ENCODE measurements around the gene TSPAN13. TPM values are rescaled to one million over a fixed set of nuclear protein-coding genes. Genes with fewer than 3 reads are reported as not detected.

The TSPAN13 gene
- total and polyA plus RNA-seq, 10 of the 15 experiments (the other 5 are each of a cell fraction or from before 2014, with no cell fraction given): 0.26 to 0.37 TPM; not detected in 8

DNA sequence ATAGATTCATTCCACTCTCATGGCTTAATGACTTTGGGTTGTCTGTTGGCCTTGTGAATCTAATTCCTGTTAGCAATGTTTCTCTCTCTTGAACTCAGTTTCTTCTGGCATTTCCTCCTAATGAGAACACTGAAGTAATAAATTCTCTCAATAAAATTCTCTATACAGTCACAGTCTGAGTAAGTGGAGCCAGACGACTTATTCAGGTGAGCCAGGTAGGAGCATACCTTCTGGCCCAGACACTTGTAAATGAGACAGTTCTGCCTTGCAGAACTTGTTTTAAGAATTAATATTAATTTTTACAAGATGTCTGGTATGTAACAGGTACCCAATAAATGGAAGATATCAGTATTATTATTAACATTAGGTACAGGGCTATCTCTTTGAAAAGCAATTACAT is 79.8 kb downstream of the TSPAN13 start:
- H4K20me1 ChIP-seq (ENCODE audit: control insufficient read depth, insufficient read depth): no peaks in the 10 kb centered on the region
- RAD21 ChIA-PET (ENCODE audit: unreplicated experiment): no interaction called here
- no peak overlapping the region for H3K9ac ChIP-seq (ENCODE audit: control insufficient read depth, insufficient read depth, low read length)
- in situ Hi-C loops (cut with MboI) (no loop called here), intact Hi-C loops (cut with micrococcal nuclease; ENCODE audit: unreplicated experiment) (no loop called here)
- ATAC-seq: no peak
- H3K27me3 ChIP-seq (replicated peaks in 1 of 2; ENCODE audit: control insufficient read depth in 2 of 2, insufficient read depth in 2 of 2, low read length in 1 of 2): no peaks in the 10 kb centered on the region
- SMC1A ChIA-PET (ENCODE audit: uncharacterized antibody, unreplicated experiment): no interaction called here
- no peak overlapping the region for H3K27ac ChIP-seq (ENCODE audit: control insufficient read depth, insufficient read depth)
- TF ChIP-seq NFYB (IDR thresholded peaks at IDR 0.05; ENCODE audit: insufficient read depth, low read depth, low read length) (no peak), POU2F2 (IDR thresholded peaks at IDR 0.05; ENCODE audit: borderline replicate concordance, low read depth, low read length) (no peak), PAX8 (IDR thresholded peaks at IDR 0.05) (no peak), WRNIP1 (IDR thresholded peaks at IDR 0.05; ENCODE audit: borderline replicate concordance, low read depth, low read length) (no peak), ZNF207 (IDR thresholded peaks at IDR 0.05; ENCODE audit: borderline replicate concordance) (no peak), ZNF24 (IDR thresholded peaks at IDR 0.05) (no peak), CEBPB (IDR thresholded peaks at IDR 0.05; ENCODE audit: borderline replicate concordance in 1 of 2, low read depth in 2 of 2, low read length in 2 of 2) (no peak), NFIC (IDR thresholded peaks at IDR 0.05; ENCODE audit: low read depth, low read length) (no peak)
- TF ChIP-seq, protein P1, sequence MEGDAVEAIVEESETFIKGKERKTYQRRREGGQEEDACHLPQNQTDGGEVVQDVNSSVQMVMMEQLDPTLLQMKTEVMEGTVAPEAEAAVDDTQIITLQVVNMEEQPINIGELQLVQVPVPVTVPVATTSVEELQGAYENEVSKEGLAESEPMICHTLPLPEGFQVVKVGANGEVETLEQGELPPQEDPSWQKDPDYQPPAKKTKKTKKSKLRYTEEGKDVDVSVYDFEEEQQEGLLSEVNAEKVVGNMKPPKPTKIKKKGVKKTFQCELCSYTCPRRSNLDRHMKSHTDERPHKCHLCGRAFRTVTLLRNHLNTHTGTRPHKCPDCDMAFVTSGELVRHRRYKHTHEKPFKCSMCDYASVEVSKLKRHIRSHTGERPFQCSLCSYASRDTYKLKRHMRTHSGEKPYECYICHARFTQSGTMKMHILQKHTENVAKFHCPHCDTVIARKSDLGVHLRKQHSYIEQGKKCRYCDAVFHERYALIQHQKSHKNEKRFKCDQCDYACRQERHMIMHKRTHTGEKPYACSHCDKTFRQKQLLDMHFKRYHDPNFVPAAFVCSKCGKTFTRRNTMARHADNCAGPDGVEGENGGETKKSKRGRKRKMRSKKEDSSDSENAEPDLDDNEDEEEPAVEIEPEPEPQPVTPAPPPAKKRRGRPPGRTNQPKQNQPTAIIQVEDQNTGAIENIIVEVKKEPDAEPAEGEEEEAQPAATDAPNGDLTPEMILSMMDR (IDR thresholded peaks at IDR 0.05 in 2 of 3, conservative IDR thresholded peaks at IDR 0.05 in 1 of 3; ENCODE audit: control insufficient read depth in 2 of 3, extremely low read depth in 1 of 3, insufficient read depth in 1 of 3, low read depth in 3 of 3, low read length in 3 of 3): no peak
- TF ChIP-seq, protein P2, sequence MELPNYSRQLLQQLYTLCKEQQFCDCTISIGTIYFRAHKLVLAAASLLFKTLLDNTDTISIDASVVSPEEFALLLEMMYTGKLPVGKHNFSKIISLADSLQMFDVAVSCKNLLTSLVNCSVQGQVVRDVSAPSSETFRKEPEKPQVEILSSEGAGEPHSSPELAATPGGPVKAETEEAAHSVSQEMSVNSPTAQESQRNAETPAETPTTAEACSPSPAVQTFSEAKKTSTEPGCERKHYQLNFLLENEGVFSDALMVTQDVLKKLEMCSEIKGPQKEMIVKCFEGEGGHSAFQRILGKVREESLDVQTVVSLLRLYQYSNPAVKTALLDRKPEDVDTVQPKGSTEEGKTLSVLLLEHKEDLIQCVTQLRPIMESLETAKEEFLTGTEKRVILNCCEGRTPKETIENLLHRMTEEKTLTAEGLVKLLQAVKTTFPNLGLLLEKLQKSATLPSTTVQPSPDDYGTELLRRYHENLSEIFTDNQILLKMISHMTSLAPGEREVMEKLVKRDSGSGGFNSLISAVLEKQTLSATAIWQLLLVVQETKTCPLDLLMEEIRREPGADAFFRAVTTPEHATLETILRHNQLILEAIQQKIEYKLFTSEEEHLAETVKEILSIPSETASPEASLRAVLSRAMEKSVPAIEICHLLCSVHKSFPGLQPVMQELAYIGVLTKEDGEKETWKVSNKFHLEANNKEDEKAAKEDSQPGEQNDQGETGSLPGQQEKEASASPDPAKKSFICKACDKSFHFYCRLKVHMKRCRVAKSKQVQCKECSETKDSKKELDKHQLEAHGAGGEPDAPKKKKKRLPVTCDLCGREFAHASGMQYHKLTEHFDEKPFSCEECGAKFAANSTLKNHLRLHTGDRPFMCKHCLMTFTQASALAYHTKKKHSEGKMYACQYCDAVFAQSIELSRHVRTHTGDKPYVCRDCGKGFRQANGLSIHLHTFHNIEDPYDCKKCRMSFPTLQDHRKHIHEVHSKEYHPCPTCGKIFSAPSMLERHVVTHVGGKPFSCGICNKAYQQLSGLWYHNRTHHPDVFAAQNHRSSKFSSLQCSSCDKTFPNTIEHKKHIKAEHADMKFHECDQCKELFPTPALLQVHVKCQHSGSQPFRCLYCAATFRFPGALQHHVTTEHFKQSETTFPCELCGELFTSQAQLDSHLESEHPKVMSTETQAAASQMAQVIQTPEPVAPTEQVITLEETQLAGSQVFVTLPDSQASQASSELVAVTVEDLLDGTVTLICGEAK (IDR thresholded peaks at IDR 0.05; ENCODE audit: borderline replicate concordance): no peak
- CTCF ChIA-PET: no interaction called here
- H3K79me2 ChIP-seq (ENCODE audit: control insufficient read depth, insufficient read depth, low read length): no peaks in the 10 kb centered on the region
- no peak for DNase-seq (ENCODE audit: low read depth, low spot score)
- no peaks in the 10 kb centered on the region for H3K9me3 ChIP-seq (replicated peaks; ENCODE audit: control insufficient read depth, insufficient read depth, low read length)
- BruUV-seq (replicated peaks): no TSS peak
- H3K4me2 ChIP-seq (ENCODE audit: control insufficient read depth, insufficient read depth): no peak overlapping the region
- H2AFZ ChIP-seq (ENCODE audit: control insufficient read depth, low read depth, low read length): no peak overlapping the region
- no peak for FAIRE-seq
- H3K4me1 ChIP-seq (ENCODE audit: control insufficient read depth, insufficient read depth, low read length): no peaks in the 10 kb centered on the region
- no peaks in the 10 kb centered on the region for H3K36me3 ChIP-seq (ENCODE audit: control insufficient read depth in 2 of 2, insufficient read depth in 2 of 2, low read length in 1 of 2)
- no peak overlapping the region for H3K4me3 ChIP-seq
- WGBS (ENCODE audit: insufficient coverage, insufficient replicate concordance, low lambda C conversion rate, missing lambda C conversion rate): 0% methylated on average over 1 of the region's 1 CpG
- POLR2A ChIA-PET: no interaction called here

Other genes with a start within 250 kb of the TSPAN13 start
- gene LRRC72, start 226.9 kb upstream of the TSPAN13 start, total RNA-seq (2014; rRNA removed): not detected in 2 replicates
- gene LRRC72, start 226.9 kb upstream of the TSPAN13 start, total RNA-seq (2014; rRNA removed; fragmentation: Illumina TruSeq; extraction: Trizol): not detected in 2 replicates
- gene LRRC72, start 226.9 kb upstream of the TSPAN13 start, total RNA-seq (2021): not detected in 2 replicates
- gene LRRC72, start 226.9 kb upstream of the TSPAN13 start, polyA plus RNA-seq (2011; rRNA removed): not detected in 2 replicates
- gene LRRC72, start 226.9 kb upstream of the TSPAN13 start, polyA plus RNA-seq (2014; fragmentation: Illumina TruSeq; extraction: Trizol): not detected in 2 replicates
- gene LRRC72, start 226.9 kb upstream of the TSPAN13 start, polyA plus RNA-seq (2014; fragmentation: Nextera tagmentation; extraction: Ambion mirVana): not detected
- gene LRRC72, start 226.9 kb upstream of the TSPAN13 start, polyA plus RNA-seq (2014; rRNA removed): not detected in 2 replicates
- gene LRRC72, start 226.9 kb upstream of the TSPAN13 start, polyA plus RNA-seq (2016; fragmentation: Nextera tagmentation; extraction: Ambion mirVana): not detected
- 0.11 and 0.16 TPM in 2 replicates for gene ANKMY2, start 108.0 kb upstream of the TSPAN13 start, total RNA-seq (2014; rRNA removed)
- gene ANKMY2, start 108.0 kb upstream of the TSPAN13 start, total RNA-seq (2014; rRNA removed; fragmentation: Illumina TruSeq; extraction: Trizol): 0.32 and 0.45 TPM in 2 replicates
- gene ANKMY2, start 108.0 kb upstream of the TSPAN13 start, total RNA-seq (2021): 0.33 and 0.37 TPM in 2 replicates
- 0.12 and 0.14 TPM in 2 replicates for gene ANKMY2, start 108.0 kb upstream of the TSPAN13 start, polyA plus RNA-seq (2011; rRNA removed)
- 0.28 and 0.36 TPM in 2 replicates for gene ANKMY2, start 108.0 kb upstream of the TSPAN13 start, polyA plus RNA-seq (2014; fragmentation: Illumina TruSeq; extraction: Trizol)
- under 1 TPM; 0.31 to 0.37 TPM for gene ANKMY2, start 108.0 kb upstream of the TSPAN13 start, polyA plus RNA-seq (2014; fragmentation: Nextera tagmentation; extraction: Ambion mirVana)
- 0.10 and 0.25 TPM in 2 replicates for gene ANKMY2, start 108.0 kb upstream of the TSPAN13 start, polyA plus RNA-seq (2014; rRNA removed)
- under 1 TPM; 0.28 to 0.48 TPM for gene ANKMY2, start 108.0 kb upstream of the TSPAN13 start, polyA plus RNA-seq (2016; fragmentation: Nextera tagmentation; extraction: Ambion mirVana)
- gene BZW2, start 107.6 kb upstream of the TSPAN13 start, total RNA-seq (2014; rRNA removed): 1.3 TPM in 2 replicates
- gene BZW2, start 107.6 kb upstream of the TSPAN13 start, total RNA-seq (2014; rRNA removed; fragmentation: Illumina TruSeq; extraction: Trizol): 1.2 and 2.5 TPM in 2 replicates
- 1.6 and 2.4 TPM in 2 replicates for gene BZW2, start 107.6 kb upstream of the TSPAN13 start, total RNA-seq (2021)
- 2.3 and 3.1 TPM in 2 replicates for gene BZW2, start 107.6 kb upstream of the TSPAN13 start, polyA plus RNA-seq (2011; rRNA removed)
- 3.1 and 5.7 TPM in 2 replicates for gene BZW2, start 107.6 kb upstream of the TSPAN13 start, polyA plus RNA-seq (2014; fragmentation: Illumina TruSeq; extraction: Trizol)
- gene BZW2, start 107.6 kb upstream of the TSPAN13 start, polyA plus RNA-seq (2014; fragmentation: Nextera tagmentation; extraction: Ambion mirVana): 1 to 10 TPM; 3.8 to 3.9 TPM
- 1.7 and 1.8 TPM in 2 replicates for gene BZW2, start 107.6 kb upstream of the TSPAN13 start, polyA plus RNA-seq (2014; rRNA removed)
- 1 to 10 TPM; 5.8 to 6.8 TPM for gene BZW2, start 107.6 kb upstream of the TSPAN13 start, polyA plus RNA-seq (2016; fragmentation: Nextera tagmentation; extraction: Ambion mirVana)
- gene AGR2, start 51.2 kb downstream of the TSPAN13 start, total RNA-seq (2014; rRNA removed): not detected in 2 replicates
- not detected in 2 replicates for gene AGR2, start 51.2 kb downstream of the TSPAN13 start, total RNA-seq (2014; rRNA removed; fragmentation: Illumina TruSeq; extraction: Trizol)
- gene AGR2, start 51.2 kb downstream of the TSPAN13 start, total RNA-seq (2021): 0.67 and 1.7 TPM in 2 replicates
- not detected in 2 replicates for gene AGR2, start 51.2 kb downstream of the TSPAN13 start, polyA plus RNA-seq (2011; rRNA removed)
- gene AGR2, start 51.2 kb downstream of the TSPAN13 start, polyA plus RNA-seq (2014; fragmentation: Illumina TruSeq; extraction: Trizol): not detected in 2 replicates
- not detected for gene AGR2, start 51.2 kb downstream of the TSPAN13 start, polyA plus RNA-seq (2014; fragmentation: Nextera tagmentation; extraction: Ambion mirVana)
- not detected in 2 replicates for gene AGR2, start 51.2 kb downstream of the TSPAN13 start, polyA plus RNA-seq (2014; rRNA removed)
- not detected for gene AGR2, start 51.2 kb downstream of the TSPAN13 start, polyA plus RNA-seq (2016; fragmentation: Nextera tagmentation; extraction: Ambion mirVana)
- not detected in 2 replicates for gene AGR3, start 128.2 kb downstream of the TSPAN13 start, total RNA-seq (2014; rRNA removed)
- gene AGR3, start 128.2 kb downstream of the TSPAN13 start, total RNA-seq (2014; rRNA removed; fragmentation: Illumina TruSeq; extraction: Trizol): not detected in 2 replicates
- gene AGR3, start 128.2 kb downstream of the TSPAN13 start, total RNA-seq (2021): not detected in 2 replicates
- not detected in 2 replicates for gene AGR3, start 128.2 kb downstream of the TSPAN13 start, polyA plus RNA-seq (2011; rRNA removed)
- not detected in 2 replicates for gene AGR3, start 128.2 kb downstream of the TSPAN13 start, polyA plus RNA-seq (2014; fragmentation: Illumina TruSeq; extraction: Trizol)
- gene AGR3, start 128.2 kb downstream of the TSPAN13 start, polyA plus RNA-seq (2014; fragmentation: Nextera tagmentation; extraction: Ambion mirVana): not detected
- not detected in 2 replicates for gene AGR3, start 128.2 kb downstream of the TSPAN13 start, polyA plus RNA-seq (2014; rRNA removed)
- gene AGR3, start 128.2 kb downstream of the TSPAN13 start, polyA plus RNA-seq (2016; fragmentation: Nextera tagmentation; extraction: Ambion mirVana): not detected

Data from GM12878 (cell line).